AG04449 (cell line): Measurements from ENCODE around the gene ERO1B.

ENCODE experiments used
- CTCF ChIA-PET: fragments of 350-600 bp; formaldehyde crosslinking; extraction: SDS; loops from one replicate; lab custom pipeline; 2021; ENCODE audit warnings: antibody characterized with exemption; lab: Yijun Ruan, JAX
- POLR2A ChIA-PET: fragments of 400-600, 350-600 bp; formaldehyde crosslinking; extraction: SDS; loops from one replicate; lab custom pipeline; 2020; ENCODE audit warnings: antibody characterized with exemption, inconsistent platforms; lab: Yijun Ruan, JAX
- DNase-seq: peaks from one replicate; pipeline ENCODE4 v3.0.0-alpha.2; 2010; ENCODE audit warnings: low read depth, low spot score
- H3K4me3 ChIP-seq: 2 replicates; pipeline ENCODE4 v1.5.1; 2011; ENCODE audit warnings: low read depth, mild to moderate bottlenecking, control low read depth, low read length
- CTCF ChIP-seq: IDR thresholded peaks from one replicate; pipeline ENCODE4 v1.5.1; 2011; ENCODE audit warnings: mild to moderate bottlenecking, moderate library complexity, low read length, control low read depth, inconsistent platforms; ENCODE audit not compliant: insufficient read depth; ENCODE audit errors: missing control alignments

The ERO1B gene

GRCh38 chr1:236302941-236303340, 21.2 kb upstream of the ERO1B start:
- TF ChIP-seq CTCF: no peak
- ChIA-PET CTCF (no interaction called here), POLR2A (no interaction called here)
- H3K4me3 ChIP-seq: no peak overlapping the region
- no peak for DNase-seq

GRCh38 chr1:236301958-236302335, 20.2 kb upstream of the ERO1B start:
- POLR2A ChIA-PET: no interaction called here
- CTCF ChIA-PET: no interaction called here
- no peak for TF ChIP-seq CTCF
- no peak for DNase-seq
- H3K4me3 ChIP-seq: no peak overlapping the region

- no peak for TF ChIP-seq CTCF
- CTCF ChIA-PET: no interaction called here
- DNase-seq: no peak
- H3K4me3 ChIP-seq: no peak overlapping the region
- POLR2A ChIA-PET: interaction anchor here (0.6 kb wide), 1 partner anchor 384 kb away, joined by 3 read pairs; no protein-coding TSS in a partner anchor
These were observed 19.6 kb upstream of the ERO1B start for GRCh38 chr1:236301080-236301957.

GRCh38 chr1:236297161-236297560, 15.4 kb upstream of the ERO1B start:
- POLR2A ChIA-PET: interaction anchor here (1.2 kb wide), 1 partner anchor 12 kb away, joined by 3 read pairs; no protein-coding TSS in a partner anchor
- H3K4me3 ChIP-seq: no peak overlapping the region
- TF ChIP-seq CTCF: no peak
- DNase-seq: no peak
- CTCF ChIA-PET: no interaction called here

- H3K4me3 ChIP-seq: no peak overlapping the region
- no peak for DNase-seq
- ChIA-PET POLR2A (no interaction called here), CTCF (interaction anchor here (0.7 kb wide), 1 partner anchor 182 kb away, joined by 3 read pairs; no protein-coding TSS in a partner anchor)
- TF ChIP-seq CTCF: no peak
These were observed 10.7 kb upstream of the ERO1B start for GRCh38 chr1:236292425-236292824.

GRCh38 chr1:236289492-236290131, 7.9 kb upstream of the ERO1B start:
- POLR2A ChIA-PET: no interaction called here
- no peak for DNase-seq
- TF ChIP-seq CTCF: no peak
- CTCF ChIA-PET: no interaction called here
- no peak overlapping the region for H3K4me3 ChIP-seq
